GM23248 (cell line): ENCODE measurements around the gene RASSF8. TPM values are rescaled to one million over a fixed set of nuclear protein-coding genes. Genes with fewer than 3 reads are reported as not detected.

Experiments used
- DNase-seq: peaks from one replicate; pipeline ENCODE4 v3.0.0-alpha.2; 2015
- H2AFZ ChIP-seq: fragments of 200-600 bp; sonication (generic); 2 replicates; pipeline ENCODE4 v1.6.1; 2016; ENCODE audit warnings: antibody characterized with exemption
- H3F3A ChIP-seq: fragments of 200-600 bp; sonication (generic); 2 replicates; pipeline ENCODE4 v1.6.1; 2016; ENCODE audit warnings: mild to moderate bottlenecking, antibody characterized with exemption, mixed run types; ENCODE audit not compliant: insufficient read depth
- H3K27ac ChIP-seq: fragments of 200-600 bp; sonication (generic); 2 replicates; pipeline ENCODE4 v1.5.1; 2016; ENCODE audit warnings: mild to moderate bottlenecking
- H3K27me3 ChIP-seq: fragments of 200-600 bp; sonication (generic); replicated peaks from 2 replicates; pipeline ENCODE4 v1.6.1; 2016; ENCODE audit warnings: mild to moderate bottlenecking; ENCODE audit not compliant: insufficient read depth
- H3K36me3 ChIP-seq: fragments of 200-600 bp; sonication (generic); 2 replicates; pipeline ENCODE4 v1.6.1; 2016; ENCODE audit warnings: low read depth, mild to moderate bottlenecking
- H3K4me1 ChIP-seq: fragments of 200-600 bp; sonication (generic); 2 replicates; pipeline ENCODE4 v1.6.1; 2016; ENCODE audit warnings: mild to moderate bottlenecking; ENCODE audit not compliant: insufficient read depth
- H3K4me2 ChIP-seq: fragments of 200-600 bp; sonication (generic); one replicate; pipeline ENCODE4 v1.6.1; 2016; ENCODE audit warnings: mild to moderate bottlenecking; ENCODE audit not compliant: unreplicated experiment
- H3K4me3 ChIP-seq: fragments of 200-600 bp; sonication (generic); 2 replicates; pipeline ENCODE4 v1.5.1; 2016; ENCODE audit warnings: mild to moderate bottlenecking
- H3K79me2 ChIP-seq: fragments of 200-600 bp; sonication (generic); 2 replicates; pipeline ENCODE4 v1.6.1; 2016; ENCODE audit warnings: mild to moderate bottlenecking; ENCODE audit not compliant: insufficient read depth
- H3K9ac ChIP-seq: fragments of 200-600 bp; sonication (generic); 2 replicates; pipeline ENCODE4 v1.6.1; 2016; ENCODE audit warnings: mild to moderate bottlenecking
- H3K9me2 ChIP-seq: fragments of 200-600 bp; sonication (generic); 2 replicates; pipeline ENCODE4 v1.6.1; 2016; ENCODE audit warnings: mixed run types, mild to moderate bottlenecking, moderate library complexity; ENCODE audit not compliant: insufficient read depth
- H3K9me3 ChIP-seq: fragments of 200-600 bp; sonication (generic); one replicate; pipeline ENCODE4 v1.6.1; 2017; ENCODE audit warnings: low read depth
- H4K20me1 ChIP-seq: fragments of 200-600 bp; sonication (generic); 2 replicates; pipeline ENCODE4 v1.6.0; 2016; ENCODE audit not compliant: insufficient read depth
- EZH2 ChIP-seq: fragments of 200-600 bp; sonication (generic); IDR thresholded peaks from 2 replicates; pipeline ENCODE4 v1.6.1; 2018; ENCODE audit warnings: antibody characterized with exemption, mild to moderate bottlenecking; ENCODE audit not compliant: insufficient read depth, poor library complexity, severe bottlenecking
- EZH2phosphoT487 ChIP-seq: fragments of 200-600 bp; sonication (generic); IDR thresholded peaks from 2 replicates; pipeline ENCODE4 v1.6.1; 2018; ENCODE audit warnings: antibody characterized with exemption, moderate library complexity, mild to moderate bottlenecking, low read depth; ENCODE audit not compliant: insufficient read depth
- WGBS, 2 experiments: methylation state at CpG; one replicate each; pipeline ENCODE4 v1.1.6; 2015 to 2017; ENCODE audit warnings: low lambda C conversion rate in 2 of 2, low coverage in 1 of 2; ENCODE audit errors: missing lambda C conversion rate in 2 of 2; 5-methylcytosine and 5-hydroxymethylcytosine counted together
- in situ Hi-C: fragments of 300-500 bp; cut with MboI; formaldehyde crosslinking; loops from 2 replicates; pipeline ENCODE4 v1.15.0; 2020
- polyA plus RNA-seq: library from polyadenylated mRNA; unstranded; fragments of >200 nt; fragmentation: Nextera tagmentation; extraction: Ambion mirVana; gene quantifications from 2 replicates; pipeline ENCODE4 v1.2.1, GENCODE V29; 2016
- total RNA-seq: library from RNA; depleted of rRNA; stranded (reverse); fragments of >200 nt; shearing (Covaris generic); gene quantifications from 2 replicates; pipeline ENCODE4 v1.2.3, GENCODE V29; 2014

Gene RASSF8
- total and polyA plus RNA-seq, 2 experiments from 2014 or later = 11.2 to 80.1 TPM

DNA sequence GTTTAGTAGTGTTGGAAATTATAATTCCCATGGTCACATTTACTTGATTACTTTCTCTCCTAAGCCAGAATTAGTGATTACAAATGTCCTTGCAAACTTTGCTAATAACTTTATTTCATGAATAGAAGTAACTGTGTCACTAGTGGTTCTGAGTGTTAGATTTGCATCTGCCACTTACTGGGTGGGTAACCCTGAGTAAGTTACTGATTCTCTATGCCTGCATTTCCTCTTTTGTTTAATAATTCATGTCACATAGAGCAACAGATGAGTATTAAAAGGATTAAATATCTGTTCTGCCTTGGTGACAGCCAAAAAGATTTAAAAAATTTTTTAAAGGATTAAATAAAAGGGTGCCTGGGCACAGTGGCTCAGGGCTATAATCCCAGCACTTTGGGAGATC, 87.7 kb downstream of the RASSF8 start:
- no peak overlapping the region for H3K27ac ChIP-seq
- H3F3A ChIP-seq = peaks cover 15% of the 10 kb centered on the region; the same call in 1 of the 2 replicates
- H3K36me3 ChIP-seq = no peaks in the 10 kb centered on the region
- peaks cover 49% of the 10 kb centered on the region for H3K4me1 ChIP-seq
- no peaks in the 10 kb centered on the region for H3K9me2 ChIP-seq
- H2AFZ ChIP-seq = no peak overlapping the region
- in situ Hi-C loops = no loop called here
- peaks cover 100% of the 10 kb centered on the region for H3K79me2 ChIP-seq
- DNase-seq = no peak
- no peaks in the 10 kb centered on the region for H3K27me3 ChIP-seq
- no peak overlapping the region for H3K9ac ChIP-seq
- H3K4me3 ChIP-seq = no peak overlapping the region
- peaks cover 26% of the 10 kb centered on the region for H4K20me1 ChIP-seq
- H3K4me2 ChIP-seq = no peak overlapping the region
- no peaks in the 10 kb centered on the region for H3K9me3 ChIP-seq
- TF ChIP-seq EZH2 = no peak
- no peak for TF ChIP-seq EZH2phosphoT487

GRCh38 chr12:26046906-26047305, 88.4 kb downstream of the RASSF8 start:
- H4K20me1 ChIP-seq = peaks cover 26% of the 10 kb centered on the region
- H3K9ac ChIP-seq = no peak overlapping the region
- no peaks in the 10 kb centered on the region for H3K9me2 ChIP-seq
- no peak overlapping the region for H3K4me3 ChIP-seq
- no peaks in the 10 kb centered on the region for H3K36me3 ChIP-seq
- WGBS, 2 experiments = 26 to 38% methylated on average over 1 of the region's 1 CpG
- TF ChIP-seq EZH2 = no peak
- no peak for TF ChIP-seq EZH2phosphoT487
- no peaks in the 10 kb centered on the region for H3K27me3 ChIP-seq
- no peak overlapping the region for H2AFZ ChIP-seq
- no peak overlapping the region for H3K4me2 ChIP-seq
- peaks cover 45% of the 10 kb centered on the region for H3K4me1 ChIP-seq
- no peak for DNase-seq
- no peak overlapping the region for H3K27ac ChIP-seq
- H3K9me3 ChIP-seq = no peaks in the 10 kb centered on the region
- peaks cover 100% of the 10 kb centered on the region for H3K79me2 ChIP-seq
- H3F3A ChIP-seq = peaks cover 15% of the 10 kb centered on the region; the same call in 1 of the 2 replicates
- in situ Hi-C loops = no loop called here

DNA sequence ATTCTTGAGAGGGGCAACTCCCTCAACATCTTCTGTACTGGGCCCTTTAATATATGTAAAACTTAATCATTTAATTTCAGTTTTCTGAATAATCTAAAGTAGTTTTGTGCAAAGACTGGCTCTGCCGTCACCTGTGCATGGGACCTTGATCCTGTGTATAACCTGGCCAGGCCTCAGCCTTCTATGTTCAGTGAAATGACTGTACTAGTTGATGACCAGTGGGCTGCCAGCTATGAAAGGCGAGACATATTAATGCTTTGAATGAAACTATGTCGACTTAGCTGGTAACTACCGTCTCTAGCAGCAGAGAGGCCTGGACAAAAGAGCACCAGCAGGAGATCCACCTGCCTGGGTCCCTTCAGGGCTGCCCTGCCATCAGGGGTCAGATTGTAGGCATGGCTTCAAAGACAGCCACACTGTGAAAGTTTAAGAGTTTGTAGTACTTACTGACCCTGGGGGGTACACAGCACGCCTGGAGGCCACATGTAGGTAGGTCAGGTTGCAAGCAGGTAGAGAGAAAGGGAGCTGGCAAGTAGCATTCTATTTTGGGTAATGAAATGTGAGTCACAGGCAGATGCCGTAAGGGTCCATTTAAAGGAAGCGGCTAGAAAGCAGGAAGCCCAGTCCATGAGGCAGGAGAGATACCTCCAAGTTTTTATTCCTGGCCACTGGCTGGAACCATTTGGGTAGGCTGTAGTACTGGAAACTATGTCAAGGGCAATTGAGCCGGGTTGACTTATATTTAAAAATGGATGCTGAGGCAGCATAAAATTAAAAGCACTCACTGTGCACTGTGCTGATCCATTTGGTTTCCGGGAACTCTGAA, 89.1 kb downstream of the RASSF8 start:
- in situ Hi-C loops = no loop called here
- TF ChIP-seq EZH2phosphoT487 = no peak
- no peak for TF ChIP-seq EZH2
- Histone ChIP-seq H3K4me1 (peaks cover 41% of the 10 kb centered on the region), H3K36me3 (no peaks in the 10 kb centered on the region), H4K20me1 (peaks cover 29% of the 10 kb centered on the region), H3K9ac (no peak overlapping the region), H3K27ac (no peak overlapping the region), H3K4me3 (no peak overlapping the region), H2AFZ (no peak overlapping the region), H3K4me2 (no peak overlapping the region), H3F3A (peaks cover 17% of the 10 kb centered on the region; the same call in 1 of the 2 replicates), H3K9me2 (no peaks in the 10 kb centered on the region), H3K27me3 (no peaks in the 10 kb centered on the region), H3K9me3 (no peaks in the 10 kb centered on the region), H3K79me2 (peaks cover 100% of the 10 kb centered on the region)
- no peak for DNase-seq
- WGBS, 2 experiments = 97 to 98% methylated on average over 9 of the region's 9 CpGs

DNA sequence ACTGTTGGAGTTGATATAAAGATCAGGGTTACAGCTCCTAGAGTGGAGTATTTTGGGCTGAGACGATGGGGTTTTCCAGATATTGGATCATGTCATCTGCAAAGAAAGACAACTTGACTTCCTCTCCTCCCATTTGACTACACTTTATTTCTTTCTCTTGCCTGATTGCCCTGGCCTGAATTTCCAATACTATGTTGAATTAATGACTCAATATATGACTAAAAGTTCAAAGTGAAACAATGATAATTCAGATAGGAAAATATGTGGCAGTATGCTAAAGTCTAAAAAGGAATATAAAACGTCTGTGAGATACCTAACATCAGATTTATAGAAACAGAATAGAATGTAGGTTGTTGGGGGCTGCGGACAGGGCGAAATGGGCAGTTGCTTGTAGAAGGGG, 94.2 kb downstream of the RASSF8 start:
- no peaks in the 10 kb centered on the region for H3K9me3 ChIP-seq
- no peak overlapping the region for H3K9ac ChIP-seq
- H4K20me1 ChIP-seq = peaks cover 16% of the 10 kb centered on the region
- H3K27me3 ChIP-seq = no peaks in the 10 kb centered on the region
- H3K4me2 ChIP-seq = no peak overlapping the region
- peaks cover 100% of the 10 kb centered on the region for H3K79me2 ChIP-seq
- in situ Hi-C loops = no loop called here
- H3K27ac ChIP-seq = no peak overlapping the region
- H3K36me3 ChIP-seq = peaks cover 9% of the 10 kb centered on the region; the same call in 1 of the 2 replicates
- no peaks in the 10 kb centered on the region for H3K9me2 ChIP-seq
- DNase-seq = no peak
- 91 to 93% methylated on average over 4 of the region's 4 CpGs for WGBS, 2 experiments
- peaks cover 18% of the 10 kb centered on the region for H3K4me1 ChIP-seq
- H2AFZ ChIP-seq = no peak overlapping the region
- no peak for TF ChIP-seq EZH2phosphoT487
- TF ChIP-seq EZH2 = no peak
- H3K4me3 ChIP-seq = no peak overlapping the region
- peaks cover 24% of the 10 kb centered on the region; the same call in 1 of the 2 replicates for H3F3A ChIP-seq
